Activated naive CD4-positive, alpha-beta T cell (primary cell): Measurements from ENCODE around the gene SLC12A7.
"Not testable (repeated sequence)": the region's sequence is repeated elsewhere in the genome, so short reads cannot be mapped to it uniquely, and the experiment has no call there.

ENCODE experiments used
- DNase-seq, 4 experiments: peaks; one replicate each; lab custom pipeline; 2025; lab: John Stamatoyannopoulos, UW

SLC12A7 gene

DNA sequence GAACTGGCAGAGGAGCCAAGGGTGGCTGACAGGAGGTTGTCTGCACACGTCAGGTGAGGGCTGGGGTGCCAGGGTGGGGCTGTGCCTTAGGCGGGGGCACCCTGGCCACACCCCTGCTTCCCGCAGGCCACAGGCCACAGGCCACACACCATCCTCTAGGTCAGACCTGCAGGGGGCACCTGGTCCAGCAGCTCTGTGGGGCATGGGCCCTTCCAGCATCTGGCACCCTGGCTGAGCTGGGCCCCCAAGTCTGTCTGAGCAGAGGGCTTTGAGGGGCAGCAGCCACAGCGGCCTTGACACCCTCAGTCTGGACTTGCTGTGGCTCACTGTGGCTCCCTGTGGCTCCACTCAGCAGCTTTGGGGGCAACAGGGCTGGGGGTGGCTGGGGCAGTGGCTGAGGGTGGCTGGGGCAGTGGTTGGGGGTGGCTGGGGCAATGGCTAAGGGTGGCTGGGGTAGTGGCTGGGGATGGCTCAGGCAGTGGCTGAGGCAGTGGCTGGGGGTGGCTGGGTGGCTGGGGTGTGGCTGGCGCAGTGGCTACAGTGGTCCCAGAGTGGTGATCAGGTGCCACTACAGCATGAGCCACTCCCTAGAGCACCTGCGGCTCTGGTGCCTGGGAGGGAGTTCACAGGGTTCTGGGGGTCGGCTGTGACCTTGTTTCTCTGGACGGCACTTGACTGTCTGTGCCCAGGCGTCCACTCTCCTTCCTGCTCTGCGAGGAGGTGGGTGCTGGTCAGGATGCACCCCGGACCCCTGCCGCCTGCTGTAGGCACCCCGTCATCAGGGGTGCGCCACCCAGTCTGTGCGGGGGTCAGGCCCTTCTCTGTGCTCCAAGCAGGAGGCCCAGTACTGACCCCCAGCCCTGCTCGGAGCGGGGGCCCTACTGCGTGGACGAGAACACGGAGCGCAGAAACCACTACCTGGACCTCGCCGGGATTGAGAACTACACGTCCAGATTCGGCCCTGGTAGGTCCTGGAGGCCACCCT lies 76.2 kb downstream of the SLC12A7 start:
- DNase-seq, result no peak

DNA sequence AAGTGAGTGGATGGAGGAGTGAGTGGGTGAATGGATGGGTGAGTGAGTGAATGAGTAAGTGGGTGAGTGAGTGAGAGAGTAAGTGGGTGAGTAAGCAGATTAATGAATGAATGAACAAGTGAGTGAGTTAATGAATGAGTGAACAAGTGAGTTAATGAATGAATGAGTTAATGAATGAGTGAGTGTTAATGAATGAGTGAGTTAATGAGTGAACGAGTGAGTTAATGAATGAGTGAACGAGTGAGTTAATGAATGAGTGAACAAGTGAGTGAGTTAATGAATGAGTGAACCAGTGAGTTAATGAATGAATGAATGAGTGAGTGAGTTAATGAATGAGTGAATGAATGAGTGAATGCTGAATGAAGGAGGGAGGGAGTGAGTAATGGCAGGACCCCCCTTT lies 76.9 kb downstream of the SLC12A7 start:
- DNase-seq, result no peak

DNA sequence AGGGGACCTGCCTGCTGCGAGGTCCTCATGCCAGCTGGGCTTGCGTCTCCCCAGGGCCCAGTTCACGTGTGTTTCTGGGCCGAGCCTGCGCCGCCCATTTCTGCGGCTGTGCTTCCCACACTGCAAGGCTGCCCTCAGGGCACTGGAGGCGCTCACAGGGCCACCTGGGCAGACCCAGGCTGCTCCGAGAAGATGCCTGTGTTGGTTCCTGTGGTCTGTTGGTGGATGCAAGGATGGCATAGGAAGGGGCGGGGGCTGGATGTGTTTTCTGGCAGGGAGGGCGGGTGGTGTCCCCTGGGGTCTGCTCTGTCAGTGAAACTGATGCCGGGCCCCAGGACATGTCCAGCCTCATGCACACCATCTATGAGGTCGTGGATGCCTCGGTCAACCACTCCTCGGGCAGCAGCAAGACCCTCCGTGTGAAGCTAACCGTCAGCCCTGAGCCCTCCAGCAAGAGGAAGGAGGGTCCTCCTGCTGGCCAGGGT lies 77.4 kb downstream of the SLC12A7 start:
- DNase-seq, result no peak

DNA sequence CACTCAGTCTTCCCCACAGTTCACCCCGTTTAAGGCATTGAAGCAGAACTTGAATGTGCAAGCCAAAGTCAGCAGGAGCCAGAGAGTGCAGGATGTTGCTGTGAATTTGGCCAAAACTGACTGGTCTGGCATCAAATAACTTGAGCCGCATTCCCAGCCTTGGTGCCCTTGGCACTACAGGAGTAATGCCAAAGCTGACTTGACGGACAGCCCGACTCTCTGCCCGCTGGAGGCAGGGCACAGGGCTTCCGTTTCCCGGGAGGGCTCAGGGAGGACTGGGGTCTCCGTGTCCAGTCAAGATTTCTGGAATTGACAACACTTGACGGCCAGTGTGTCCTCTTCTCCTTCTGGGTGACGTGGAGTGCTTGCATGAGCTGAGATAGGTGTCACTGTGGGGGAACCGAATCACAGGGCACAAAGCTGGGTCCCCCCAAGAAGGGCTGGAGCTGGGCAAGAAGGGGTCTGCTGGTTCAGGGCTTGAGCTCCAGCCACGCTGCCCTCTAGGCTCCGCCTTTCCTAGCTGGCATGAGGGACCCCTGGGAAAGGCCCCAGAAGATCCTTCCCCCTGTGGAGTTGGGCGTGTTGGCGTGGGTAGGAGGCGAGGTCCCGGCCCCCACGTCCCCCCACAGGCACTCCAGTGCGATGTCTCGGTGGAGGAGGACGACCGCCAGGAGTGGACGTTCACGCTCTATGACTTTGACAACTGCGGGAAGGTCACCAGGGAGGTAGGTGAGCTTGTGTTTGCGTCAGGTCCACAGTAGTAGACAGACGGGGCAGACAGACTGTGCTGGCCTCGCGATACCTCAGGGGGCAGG lies 78.0 kb downstream of the SLC12A7 start:
- DNase-seq, result no peak

DNA sequence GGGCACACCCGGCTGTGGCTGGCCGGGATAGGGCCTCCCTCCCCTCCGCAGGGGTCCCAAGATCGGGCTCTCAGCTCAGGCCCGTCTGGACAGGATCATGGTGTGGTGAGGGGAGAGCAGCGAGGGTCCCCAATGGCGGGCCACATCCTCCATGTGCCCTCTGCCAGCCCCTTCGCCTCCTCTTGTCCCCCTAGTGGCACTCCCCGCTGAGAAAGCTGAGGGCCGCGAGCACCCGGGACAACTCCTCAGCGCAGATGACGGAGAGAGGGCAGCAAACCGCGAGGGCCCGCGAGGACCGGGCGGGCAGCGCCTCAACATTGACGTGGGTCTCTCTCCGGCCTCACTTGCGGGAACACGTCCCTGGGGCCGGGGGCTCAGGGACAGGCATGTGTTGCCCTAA lies 78.7 kb downstream of the SLC12A7 start:
- DNase-seq, result no peak

DNA sequence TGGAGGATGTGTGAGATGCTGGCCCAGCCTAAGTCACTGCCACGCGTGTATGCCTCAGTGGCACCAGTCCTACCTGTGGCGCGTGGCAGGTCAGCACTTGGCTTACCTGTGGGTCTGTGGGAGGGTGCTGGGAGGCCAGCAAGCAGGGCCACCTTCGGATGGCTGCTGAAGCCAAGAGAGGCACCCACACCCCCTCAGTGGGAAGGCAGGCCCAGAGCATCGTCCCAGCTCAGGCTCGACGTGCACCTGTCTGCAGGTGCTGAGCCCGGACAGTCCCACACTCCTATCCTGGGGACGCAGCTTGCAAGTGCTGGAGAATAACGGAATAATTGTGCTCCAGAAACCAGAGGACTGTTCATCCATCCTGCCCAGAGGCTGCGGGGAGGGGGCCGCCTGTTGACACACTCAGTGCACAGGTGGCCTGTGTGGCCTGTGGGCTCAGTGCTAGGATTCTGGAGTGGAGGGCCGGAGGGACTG lies 79.3 kb downstream of the SLC12A7 start:
- DNase-seq, result no peak

DNA sequence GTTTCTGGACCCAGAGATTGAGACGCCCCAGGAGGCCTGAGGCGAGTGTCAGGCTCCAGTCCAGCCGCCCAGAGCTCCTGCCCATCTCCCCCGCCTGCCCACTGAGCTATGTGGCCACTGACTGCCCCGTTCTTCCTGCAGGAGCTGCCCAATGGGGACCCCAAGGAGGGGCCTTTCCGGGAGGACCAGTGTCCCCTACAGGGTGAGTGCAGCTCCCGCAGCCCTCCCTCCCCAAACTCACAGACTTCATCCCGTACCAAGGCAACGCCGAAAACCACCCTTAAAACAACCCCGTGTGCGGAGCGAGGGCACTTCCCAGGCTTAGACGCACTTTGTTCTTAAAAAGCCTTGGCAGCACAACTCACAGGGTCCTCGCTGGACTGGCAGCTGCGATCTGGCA lies 79.9 kb downstream of the SLC12A7 start:
- DNase-seq, result no peak

DNA sequence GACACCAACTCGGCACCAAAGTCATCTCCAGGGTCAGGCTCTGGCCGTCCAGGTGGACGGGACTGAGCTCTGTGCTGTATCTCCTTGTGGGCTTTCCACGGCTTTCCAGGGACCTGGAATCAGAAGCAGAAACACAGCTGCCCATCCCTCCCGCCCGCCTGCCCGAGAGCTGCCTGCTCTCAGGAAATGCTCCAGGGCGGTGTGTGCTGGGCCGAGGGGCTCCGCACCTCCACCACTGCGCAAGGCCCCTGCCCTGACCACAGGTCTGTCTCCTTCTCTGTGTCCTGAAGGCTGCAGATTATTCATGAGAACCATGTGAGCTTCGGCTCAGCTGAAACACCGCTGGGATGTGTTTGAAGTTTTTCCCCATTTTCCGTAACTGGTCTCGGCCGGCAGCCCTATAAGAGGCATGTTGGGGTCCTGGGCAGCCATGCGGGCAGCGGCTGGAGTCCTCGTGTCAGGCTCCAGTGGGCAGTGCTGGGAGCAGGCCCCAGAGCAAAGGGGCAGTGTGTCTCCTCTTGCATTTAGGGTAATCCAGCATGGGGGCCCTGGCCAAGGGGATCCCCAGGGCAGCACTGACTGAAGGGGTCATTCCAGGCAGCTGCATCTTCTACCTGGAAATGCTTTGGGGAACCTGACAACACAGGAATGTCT lies 80.4 kb downstream of the SLC12A7 start:
- DNase-seq, result no peak

DNA sequence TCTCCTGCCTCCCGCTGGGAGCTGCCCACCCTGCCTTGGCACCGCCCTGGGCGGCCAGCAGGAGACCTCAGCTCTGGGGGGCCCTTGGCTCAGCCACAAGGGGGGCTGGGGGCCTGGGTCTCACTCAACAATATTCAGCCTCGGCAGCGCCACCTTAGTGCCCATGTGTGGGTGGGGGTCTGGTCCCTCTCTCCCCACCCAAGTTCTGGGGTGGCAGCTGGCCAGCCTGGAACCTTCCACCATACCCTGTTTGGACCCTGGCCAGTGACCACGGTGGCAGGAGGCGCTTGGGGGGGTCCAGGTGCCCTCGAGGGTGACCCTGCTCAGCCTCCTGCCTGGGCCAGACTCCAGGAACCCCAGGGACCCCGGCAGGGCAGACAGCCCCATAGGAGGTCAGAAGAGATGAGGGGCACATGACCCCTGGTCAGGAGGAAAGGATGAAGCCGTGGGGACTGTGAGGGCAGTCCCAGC lies 81.0 kb downstream of the SLC12A7 start:
- DNase-seq, result no peak

DNA sequence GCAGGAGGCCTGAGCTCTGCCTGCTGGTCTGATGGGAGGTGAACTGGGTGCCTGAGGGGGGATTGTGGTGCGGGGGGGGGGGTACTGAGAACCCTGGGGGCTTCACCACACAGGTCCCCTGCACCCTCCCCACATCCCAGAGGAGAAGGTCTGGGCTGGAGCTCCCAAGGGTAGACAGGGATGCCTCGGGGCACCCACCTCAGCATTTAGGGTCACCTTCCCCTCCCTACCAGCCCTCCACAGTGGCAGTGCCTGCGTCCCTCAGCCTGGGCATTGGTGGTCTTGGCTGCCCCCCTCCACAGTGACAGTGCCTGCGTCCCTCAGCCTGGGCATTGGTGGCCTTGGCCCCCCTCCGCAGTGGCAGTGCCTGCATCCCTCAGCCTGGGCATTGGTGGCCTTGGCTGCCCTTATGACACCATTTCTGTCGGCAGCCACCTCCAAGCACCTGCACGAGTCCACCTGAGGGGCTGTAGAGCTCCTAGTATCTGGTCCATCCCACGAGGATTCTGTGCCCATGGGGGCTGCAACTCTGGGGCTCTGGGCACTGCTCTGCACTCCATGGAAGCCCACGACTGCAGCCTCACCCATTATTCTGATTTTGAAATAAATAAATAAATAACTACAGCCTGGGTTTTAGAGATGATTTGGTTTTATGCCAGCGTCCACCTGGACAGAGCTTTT lies 81.8 kb downstream of the SLC12A7 start:
- DNase-seq, result no peak

DNA sequence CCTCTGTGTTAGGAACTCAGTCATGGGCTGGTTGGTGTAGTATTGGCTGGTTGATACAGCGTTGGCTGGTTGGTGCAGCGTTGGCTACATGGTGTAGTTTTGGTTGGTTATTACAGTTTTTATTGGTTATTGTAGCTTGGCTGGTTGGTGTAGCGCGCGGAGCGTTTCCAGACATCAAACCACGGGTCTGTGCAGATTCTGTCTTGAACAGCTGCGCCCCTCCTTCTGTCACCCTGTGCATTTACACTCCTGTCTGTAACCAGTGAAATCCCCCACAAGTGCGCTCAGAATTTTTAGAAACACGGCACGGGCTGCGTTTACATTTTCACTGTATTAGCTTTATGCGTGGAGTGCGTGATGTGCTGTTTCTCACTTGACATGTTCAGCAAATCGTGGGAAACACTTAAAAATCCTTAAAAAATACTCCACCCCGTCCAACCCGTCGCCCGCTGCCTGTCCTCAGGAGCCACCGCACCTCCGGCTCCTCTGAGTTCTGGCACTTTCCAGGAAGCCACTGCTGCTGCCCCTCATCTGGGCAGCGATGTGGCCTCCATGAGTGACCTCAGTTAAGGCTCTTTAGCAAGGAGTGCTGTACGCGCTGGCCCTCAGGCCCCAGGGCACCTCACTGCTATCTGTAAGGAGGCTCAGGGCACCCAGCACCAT lies 82.5 kb downstream of the SLC12A7 start:
- no peak for DNase-seq

DNA sequence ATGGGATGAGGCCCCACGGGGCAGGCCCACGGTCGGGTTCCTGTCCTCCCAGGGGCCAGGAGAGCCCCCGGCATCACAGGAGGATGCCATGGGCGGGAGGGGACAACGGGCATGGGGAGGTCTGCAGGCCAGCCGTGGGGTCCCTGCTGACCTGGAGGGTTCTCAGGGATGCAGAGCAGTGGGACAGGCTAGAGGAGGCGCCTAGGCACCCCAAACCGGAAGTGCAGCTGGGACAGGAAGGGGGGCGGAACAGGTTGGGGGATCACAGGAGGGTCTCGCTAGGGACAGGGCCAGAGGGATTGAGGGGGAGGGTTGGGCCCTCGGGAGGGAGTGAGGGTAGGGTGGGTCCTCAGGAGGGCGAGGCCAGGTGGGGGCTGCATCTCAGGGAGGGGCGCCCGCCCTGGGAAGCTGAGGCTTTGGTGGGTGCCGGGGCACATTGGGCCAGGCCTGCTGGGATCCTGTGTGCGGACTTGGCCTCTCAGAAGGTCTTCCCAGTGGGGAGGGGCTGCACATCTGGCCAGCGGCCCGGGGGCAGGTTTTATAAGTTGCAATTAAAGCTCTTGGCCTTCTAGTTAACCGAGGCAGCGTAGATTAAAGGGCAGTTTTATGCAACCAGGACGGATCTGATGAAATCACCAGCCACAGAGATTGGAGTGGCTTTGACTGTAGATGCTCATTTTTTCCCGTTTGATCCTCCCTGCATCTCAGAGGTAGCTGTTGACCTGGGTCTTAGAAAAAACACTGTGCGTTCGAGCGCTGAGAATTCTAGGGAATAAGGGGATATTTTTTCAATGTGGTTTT lies 83.2 kb downstream of the SLC12A7 start:
- DNase-seq, result no peak

DNA sequence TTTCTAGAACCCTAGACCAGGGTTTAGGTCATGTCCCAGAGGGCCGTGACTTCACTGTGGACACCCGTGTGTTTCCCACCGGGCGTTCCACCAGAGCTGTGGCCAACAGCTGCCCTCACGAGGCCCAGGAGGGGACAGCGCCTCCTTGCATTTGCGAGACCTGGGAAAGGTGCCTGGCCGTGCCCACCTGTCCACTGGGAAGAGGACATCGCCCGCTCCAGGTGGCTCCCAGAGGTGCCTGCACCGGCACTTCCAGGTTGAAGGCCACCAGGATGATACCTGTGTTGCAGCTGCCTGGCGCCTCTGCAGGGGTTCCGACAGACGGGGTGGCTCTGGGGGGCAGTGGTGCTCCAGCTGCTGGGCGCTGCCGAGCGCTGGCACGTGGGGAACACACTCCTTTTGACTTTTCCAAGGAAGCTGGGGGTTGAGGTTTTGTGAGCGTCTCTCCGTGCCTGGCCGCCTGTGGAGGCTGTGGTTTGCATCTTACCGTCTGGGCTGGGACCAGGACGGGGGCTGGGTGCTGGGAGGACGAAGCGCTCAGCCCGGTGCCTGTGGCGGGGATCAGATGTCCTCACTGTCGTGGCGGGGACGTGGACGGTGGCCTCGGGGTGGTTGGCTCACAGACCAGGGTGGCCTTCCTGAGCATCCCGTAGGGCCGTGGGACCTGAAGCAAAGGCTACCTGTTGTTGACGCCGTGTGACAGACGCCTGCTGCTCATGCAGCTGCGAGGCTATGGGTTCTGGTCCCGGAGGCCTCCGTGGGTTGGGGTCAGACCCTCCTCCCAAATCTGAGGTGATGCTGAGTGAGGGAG lies 84.0 kb downstream of the SLC12A7 start:
- DNase-seq, result no peak

DNA sequence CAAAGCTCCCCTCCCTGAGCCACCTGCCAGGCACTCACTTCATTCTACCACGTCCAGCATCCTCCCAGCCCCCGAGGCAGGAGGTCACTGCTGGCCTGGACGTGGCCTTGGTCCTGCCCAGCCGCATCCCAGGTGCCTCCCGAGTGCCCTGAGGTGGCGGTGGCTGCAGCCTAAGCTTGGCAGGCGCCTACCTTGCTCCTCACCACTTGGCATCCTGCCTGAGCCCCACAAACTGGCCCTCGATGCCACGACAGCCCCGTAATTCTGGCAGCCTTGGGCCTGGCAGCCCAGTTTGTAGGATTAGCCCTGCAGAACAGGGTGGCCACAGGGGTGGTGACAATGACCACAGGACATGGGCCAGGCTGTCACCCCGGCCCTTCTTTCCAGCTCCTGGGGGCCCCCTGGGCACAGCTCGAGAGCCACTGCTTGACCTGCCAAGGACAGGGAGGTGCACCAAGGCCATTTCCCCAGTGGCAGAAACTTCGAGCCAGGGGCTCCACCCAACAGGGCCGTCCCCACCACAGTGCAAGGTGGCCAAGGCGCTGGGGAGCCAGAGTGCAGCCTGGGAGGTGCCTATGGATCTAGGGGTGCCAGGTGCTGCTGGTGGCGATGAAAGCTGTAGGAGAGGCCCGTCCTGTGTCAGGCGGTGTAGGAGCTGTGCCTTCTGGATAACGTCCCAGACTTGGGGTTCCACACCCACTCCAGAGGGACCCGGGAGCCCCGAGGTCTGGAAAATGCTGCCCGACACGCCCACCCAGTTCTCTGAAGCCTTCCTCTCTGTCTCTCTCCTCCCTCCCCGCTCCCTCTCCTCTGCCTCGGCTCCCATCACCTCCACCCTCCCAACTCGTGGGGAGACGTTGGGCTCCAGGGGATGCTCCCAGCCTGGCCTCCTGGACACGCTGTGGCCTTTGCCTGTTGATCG lies 84.9 kb downstream of the SLC12A7 start:
- DNase-seq, result no peak

DNA sequence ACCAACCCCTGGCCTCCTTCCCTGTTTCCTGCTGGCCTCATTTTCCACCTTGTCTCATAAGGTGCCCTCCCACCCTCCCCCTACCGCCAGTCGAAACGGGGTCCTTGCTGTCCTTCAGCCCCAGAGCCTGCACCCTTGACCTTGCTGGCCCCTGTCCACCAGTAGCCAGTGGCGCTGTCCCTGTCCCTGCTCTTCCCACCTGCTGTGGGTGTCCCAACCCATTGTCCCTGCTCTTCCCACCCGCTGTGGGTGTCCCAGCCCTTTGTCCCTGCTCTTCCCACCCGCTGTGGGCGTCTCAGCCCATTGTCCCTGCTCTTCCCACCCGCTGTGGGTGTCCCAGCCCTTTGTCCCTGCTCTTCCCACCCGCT lies 89.9 kb downstream of the SLC12A7 start:
- DNase-seq, result not testable (repeated sequence)

DNA sequence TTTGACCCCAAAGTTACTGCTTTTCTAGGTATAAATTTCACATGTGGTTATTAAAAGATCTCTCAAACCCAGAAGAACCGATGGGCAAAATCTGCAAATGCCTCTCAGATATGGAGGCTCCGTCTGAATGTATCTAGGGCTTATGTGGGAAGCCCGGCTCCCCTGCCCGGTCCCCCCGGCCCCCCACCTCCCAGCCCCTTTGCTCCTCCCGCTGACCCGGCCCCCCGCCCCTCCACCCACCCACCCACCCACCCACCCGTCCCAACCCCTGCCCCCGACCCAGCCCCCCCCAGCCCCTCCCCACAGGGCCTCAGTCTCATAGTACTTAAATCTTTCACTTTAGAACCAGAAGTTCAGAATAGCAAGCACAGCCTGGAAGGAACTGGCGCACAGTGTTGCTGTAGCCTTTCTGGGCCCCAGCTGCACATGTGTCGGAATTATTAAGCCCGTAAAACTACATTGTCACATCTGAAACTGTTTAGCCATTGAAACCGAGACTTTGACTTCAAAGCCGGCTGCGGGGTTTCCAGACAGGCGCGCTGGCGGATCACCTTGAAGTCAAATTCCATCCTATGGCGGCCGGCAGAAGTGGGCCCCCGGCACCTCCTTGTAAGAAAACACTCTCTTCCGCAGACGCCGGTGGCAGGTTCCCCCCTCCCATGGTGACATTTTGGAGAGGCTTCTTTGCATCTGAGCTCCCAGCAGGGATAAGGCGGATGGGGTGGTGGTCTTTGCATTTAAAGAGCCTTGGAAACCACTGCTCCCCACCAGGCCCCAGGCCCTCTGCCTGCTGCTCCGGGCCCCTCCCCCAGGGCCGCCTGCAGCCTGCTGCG lies 90.5 kb downstream of the SLC12A7 start:
- no peak for DNase-seq

DNA sequence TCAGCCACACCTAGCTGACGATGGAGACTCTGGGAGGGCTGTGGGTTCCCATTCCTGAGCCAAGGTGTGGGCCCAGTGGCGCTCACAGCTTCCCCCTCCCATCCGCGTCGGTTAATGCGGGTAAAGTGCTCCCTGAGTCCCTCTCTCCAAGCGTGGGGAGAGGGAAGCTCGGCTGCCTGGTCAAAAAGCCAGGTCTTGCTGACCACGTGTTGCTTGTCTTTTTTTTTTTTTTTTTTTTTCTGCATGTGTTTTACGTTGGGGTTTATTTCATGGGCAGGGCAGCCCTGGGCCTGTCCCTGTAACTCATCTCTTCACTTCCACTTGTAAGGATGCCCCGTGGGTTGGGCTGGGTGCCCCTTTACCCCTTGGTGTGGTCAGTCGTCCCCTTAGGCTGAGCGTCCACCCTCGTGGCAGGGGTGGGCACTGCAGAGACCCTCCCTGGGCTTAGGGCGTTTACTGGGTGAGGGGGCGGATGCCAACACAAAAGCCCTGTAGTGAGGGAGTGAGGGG lies 91.4 kb downstream of the SLC12A7 start:
- no peak for DNase-seq
